HG03097 (cell line): ENCODE results near the gene RNASE4.

Experiments used
- ATAC-seq: cut with Tn5 transposase; IDR thresholded peaks from one replicate; pipeline ENCODE4 v1.9.1; 2021; ENCODE audit not compliant: unreplicated experiment, low FRiP score

The RNASE4 gene

DNA sequence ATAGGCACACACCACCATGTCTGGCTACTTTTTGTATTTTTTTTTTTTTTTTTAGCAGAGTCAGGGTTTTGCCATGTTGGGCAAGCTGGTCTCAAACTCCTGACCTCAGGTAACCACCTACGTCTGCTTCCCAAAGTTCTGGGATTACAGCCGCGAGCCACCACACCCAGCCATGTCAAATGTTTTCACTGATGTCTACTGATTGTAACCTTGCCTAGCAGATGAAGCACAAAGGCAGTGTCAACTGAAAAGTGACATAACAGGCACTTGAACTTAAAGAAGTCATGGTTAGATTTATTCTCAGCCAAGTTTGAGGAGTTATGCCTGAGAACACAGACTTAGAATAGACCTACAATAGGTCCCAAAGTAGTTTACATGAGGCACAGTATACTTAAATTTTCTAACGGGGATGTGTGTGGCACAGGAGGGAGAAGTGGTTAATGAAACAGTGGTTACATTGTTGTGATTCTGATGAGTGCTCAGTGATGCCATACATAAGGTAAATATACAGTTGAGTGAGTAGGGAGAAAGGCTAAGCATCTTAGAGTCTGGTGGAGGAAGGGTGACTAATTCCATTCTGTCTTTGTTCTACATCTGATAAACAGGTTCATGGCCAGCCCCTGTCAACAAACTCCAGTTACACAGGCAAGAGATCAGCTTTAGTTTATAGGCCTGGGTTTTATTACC lies 12.6 kb upstream of the RNASE4 start:
- ATAC-seq = no peak

DNA sequence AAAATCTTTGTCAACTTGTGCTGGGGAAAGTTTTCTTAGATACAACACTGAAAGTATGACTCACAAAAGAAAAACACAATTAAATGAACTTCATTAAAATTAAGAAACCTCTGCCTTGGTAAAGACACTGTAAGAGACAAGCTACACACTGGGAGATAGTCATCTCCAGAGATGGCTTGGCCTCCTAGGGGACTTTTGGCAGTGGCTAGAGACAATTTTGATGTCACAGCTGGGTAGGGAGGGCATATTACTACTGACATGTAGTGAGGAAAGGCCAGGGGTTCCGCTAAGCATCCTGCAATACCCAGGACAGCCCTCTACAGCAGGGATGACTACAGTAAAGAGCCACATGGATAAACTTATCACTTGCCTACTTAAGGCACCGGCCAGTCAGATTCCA lies 8.7 kb upstream of the RNASE4 start:
- no peak for ATAC-seq

DNA sequence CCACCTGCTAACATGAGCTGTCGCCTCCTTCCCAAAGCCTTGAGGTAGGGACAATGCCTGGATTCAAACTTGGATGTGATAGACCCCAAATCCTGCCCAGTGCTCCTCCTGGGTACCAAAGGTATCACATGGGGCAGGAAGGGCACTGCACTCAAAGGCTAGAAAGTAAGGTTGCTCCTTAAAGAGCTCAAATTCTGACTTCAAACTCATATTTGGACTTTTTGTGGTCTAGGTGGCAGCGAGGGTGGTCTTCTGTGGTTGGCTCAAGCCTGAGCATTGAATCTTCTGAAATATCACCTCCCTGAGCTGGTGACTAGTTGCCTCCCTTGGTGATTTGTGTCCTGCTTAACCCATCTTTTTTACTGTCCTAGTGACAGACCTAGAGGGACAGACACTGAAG lies 8.3 kb upstream of the RNASE4 start:
- ATAC-seq = no peak

DNA sequence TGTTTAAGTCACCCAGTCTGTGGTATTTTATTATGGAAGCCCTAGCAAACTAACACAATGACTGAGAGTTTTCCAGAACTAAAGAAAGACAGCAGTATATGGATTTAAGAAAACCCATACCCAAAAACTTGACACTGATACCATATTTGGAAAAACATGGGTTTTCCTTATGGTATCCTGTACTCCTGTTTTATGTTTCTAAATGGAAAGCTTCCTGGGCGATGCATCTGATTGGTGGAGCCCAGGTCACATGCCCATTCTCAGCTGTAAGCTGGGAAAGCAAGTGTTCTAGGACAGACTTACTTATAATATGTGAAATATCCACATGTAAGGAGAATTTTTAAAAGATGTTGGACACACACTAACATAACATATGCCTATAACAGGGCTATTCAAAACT lies 4.5 kb upstream of the RNASE4 start:
- ATAC-seq = no peak

DNA sequence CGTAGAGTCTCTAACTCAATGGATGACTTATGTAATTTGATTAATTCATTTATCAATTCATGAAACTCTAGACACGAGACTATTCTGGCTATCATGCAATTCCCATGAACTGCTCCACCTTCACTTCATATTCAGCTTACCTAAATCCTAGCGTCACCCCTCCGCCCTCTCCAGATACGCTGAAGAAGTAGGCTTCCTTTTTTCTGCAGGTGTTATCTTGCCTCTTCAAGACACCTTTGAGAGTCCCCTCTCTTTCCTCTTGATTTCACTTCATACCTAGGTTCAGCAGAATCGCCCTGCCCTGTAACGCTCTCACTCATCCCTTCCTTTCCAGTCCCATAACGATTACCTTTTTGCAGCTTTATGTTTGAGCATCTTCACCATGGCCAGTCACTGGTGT lies 4.0 kb upstream of the RNASE4 start:
- ATAC-seq = no peak

DNA sequence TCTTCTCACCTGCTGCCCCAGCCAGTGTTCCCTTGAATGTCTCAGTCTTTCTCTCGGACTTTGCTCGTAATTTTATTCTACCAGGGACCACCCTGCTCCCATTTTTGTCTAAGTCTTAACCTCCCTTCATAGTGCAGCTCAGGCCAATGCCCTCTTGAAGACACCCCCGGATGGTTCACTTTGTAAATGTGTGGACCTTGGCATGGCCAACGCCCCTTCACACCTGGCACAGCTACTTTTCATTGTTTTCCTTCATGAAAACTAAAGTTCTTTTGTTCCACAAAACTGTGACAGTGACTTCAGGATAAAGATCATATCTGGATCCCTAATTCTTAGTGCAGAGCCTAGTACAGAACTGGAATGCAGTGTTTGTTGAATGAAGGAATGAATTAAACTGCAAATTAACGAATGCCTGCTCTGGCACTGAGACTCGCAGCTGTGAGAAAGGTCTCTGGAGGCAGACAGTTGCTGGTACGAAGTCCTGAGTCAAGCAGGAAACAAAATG lies 3.5 kb upstream of the RNASE4 start:
- ATAC-seq = peak; percentile 25

DNA sequence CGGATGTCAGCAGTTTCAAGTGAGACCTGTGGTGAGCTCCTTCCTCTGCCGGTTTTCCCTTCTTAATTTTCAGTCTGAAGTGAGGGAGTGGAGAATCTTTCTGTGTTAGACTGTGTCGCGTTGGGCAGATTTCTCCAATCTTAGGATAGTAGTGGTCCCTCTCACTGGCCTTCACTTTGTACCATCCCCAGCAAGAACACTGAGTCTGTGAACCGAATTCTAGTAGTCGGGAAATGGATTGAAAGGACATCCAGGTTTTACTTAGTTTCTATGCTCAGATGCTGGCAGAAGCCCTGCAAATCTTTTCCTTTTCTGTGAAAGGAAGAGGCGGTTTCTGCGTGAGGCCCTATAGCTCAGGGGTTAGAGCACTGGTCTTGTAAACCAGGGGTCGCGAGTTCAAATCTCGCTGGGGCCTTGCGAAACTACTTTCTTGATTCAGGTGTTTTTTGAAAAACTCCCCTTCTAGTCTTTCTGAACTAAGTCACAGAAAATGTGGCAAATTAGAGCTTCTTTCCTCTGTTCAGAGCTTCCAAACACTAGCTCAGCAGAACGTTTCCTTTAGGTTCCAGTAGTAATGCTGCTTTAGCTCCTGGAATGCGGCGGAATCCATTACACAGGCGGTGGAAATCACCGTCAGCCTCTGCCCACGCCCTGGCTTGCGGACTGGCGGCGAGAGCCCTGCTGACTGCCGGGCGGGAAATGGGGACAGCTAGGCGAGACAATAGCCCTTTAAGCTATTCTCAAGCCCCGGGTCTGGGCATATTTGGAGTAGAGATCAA lies 2.8 kb upstream of the RNASE4 start:
- ATAC-seq = peak; percentile 28

DNA sequence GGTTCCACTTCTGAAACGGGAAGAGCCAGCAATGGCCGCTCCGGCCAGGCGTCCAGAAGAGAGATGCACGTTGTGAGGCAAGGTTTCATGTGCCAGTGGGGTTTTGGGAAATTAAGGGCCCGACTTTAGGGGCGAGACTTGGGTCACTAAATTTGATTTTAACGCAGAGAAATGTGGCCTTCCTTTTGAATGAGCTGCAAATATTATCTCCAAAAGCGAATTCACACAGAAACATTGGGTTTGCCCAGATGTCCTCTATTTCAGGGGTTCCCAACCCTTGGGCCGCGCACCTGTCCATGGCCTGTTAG lies 2.3 kb upstream of the RNASE4 start:
- ATAC-seq = no peak

DNA sequence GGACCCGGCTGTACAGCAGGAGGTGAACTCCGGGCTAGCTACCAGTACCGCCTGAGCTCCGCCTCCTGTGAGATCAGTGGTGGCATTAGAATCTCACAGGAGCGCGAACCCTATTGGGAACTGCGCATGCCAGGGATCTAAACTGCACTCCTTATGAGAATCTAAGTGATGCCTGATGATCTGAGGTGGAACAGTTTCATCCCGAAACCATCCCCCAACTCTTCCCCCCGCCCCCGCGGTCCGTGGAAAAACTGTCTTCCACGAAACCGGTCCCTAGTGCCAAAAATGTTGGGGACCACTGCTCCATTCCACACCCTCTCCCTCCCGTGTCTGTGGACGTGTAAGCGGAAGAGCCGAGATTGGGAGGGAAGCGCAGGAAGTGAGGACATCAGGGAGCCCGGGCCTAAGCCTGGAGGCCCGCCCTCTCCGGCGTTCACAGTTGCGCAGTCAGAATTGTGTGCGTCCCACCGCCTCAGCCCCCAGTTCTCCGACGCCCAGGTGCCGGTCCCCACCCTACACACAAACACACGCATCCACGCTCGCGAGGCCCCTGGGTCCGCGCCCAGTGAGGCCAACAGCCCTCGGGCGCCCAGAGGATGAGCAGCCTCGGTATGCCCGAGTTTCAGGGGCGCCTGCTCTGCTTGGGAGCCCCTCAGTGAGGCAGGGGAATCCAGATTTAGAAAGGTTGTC lies 1.8 kb upstream of the RNASE4 start:
- peak; percentile 38 for ATAC-seq

DNA sequence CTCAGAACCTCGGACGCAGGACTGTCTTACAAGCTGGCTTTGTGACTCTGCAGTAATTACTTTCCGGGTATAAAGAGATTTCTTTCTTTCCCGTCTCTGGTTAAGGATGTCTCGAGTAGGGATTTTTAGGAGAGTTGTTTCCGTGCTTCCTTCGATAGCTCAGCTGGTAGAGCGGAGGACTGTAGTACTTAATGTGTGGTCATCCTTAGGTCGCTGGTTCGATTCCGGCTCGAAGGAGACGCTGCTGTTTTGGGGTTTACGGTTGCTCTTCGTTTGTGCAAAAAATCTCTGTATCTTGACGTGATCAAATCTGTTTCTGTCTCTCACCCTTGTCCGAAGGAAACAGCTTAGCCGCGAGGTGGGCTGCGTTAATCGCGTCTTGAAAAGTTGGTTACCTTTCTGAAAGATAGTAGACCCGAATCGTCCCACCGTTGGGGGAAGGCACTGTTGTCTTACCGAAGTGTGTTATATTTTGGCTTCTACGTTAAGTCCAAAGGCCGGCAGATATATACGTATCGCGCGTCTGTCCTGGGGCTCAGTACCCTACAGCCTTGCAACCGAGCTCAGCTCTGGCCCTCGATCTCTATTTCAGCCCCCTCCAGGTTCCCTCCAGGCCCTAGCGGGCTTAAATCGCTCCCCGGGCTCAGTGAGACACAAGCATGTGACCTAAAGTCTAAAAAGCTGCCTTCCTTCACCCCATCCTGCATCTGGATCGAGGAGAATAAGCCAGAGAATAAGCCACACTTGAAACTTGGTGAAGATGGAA lies 1.1 kb upstream of the RNASE4 start:
- peak; percentile 15 for ATAC-seq

DNA sequence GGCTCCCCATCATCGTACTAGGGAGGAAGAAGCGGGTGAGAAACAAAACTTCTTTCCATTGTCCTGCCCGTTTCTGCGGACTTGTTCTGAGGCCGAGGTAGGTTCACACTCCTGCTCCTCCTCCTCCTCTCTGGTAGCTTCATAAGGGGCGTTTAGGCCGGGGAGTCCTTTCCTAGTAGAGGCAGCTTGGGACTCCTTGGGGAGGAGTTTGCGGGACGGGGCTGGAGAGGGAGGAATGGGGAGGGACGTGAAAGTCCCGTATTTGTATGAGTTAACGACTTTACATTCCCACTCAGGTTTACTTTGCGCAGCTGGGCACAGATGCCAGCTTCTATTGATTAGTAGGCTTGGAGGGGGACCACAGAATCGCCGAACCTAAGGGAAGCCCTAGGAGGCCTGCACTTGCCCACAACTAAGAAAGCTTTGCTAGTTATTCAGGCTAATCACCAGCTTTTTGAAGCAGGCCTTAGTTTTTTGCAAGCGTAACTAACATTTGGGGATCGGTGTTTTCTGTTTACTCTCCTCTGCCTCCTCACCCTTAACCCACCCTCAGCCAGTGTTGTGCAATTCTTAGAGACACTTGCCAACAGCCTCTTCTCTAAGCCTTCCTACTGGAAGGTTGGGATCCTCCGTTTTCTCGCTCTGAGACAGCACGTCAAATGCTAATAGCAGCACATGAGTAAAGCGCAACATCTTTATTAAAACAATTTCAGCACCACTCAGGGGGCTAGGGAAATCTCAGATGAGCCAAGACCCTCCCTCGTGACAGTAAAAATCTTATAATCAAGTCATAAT lies 499 bp downstream of the RNASE4 start:
- no peak for ATAC-seq

DNA sequence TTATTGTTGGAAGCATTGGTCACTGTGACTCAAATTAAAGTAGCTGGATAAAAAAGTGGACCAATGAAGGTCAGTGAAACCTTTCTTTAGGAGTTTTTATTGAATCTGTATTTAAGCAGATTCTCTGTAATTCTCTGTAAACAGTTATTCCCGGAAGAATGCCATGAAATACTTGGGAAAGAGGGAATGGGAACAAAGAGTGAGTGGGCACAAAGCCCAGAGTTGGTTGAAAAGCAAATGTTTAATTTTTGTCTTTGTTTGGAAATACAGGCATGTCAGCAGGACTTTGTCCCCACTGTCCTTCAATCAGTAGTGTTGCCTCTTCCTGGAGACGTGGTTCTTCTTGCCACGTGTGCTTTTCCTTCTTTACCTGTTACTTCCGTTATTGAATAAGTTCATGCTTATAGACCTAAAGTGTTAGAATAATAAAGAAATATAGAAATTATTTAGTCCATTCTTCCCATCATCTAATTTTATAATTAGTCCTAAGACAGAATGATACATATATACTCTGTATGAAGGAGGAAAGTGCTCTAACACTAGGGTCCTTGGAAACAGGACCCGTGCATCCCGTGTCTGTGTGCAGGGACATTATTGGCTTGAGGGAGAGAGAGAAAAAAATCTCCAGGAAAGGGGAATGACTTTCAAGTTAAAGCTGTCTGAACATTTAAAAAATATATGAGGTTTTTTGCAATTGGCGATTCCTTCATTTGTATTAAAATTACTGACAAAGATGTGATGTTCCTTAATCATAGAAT lies 2.2 kb downstream of the RNASE4 start:
- ATAC-seq = no peak

DNA sequence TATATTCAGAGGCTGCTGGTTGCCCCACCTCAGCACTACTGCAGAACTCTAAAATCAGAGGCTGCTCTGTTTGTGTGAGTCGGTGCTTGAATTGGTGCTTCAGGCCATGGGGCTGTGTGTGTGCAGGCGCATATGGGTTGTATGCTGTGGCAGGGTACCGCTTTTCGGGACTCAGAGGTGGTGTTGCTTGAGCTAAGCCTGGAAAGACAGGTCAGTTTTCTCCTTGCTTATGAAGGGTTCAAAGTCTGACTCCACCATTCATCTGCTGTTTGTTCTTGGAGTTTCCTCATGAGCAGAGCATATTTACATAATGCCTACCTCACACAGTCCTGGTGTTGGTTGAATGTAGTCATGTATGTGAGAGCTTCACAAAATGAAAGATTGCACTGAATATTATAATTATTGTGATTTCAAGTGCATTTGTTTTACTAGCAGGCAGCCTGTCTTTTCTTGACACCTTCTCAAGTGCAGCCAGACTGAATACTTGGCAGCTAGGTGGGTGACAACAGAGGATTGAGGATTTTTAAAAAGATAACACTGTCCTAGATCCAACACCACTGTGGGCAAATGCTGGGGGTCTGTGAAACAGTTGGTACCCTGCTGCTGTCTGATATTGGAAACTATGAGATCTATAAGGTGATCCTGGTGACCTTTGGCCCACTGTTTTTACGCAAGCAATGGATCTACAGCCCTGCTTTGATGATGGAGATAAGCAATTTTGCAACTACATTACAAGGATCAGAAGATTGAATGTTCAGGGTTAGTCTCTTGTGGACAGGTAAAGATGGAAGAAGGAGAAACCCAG lies 3.2 kb downstream of the RNASE4 start:
- ATAC-seq = no peak

DNA sequence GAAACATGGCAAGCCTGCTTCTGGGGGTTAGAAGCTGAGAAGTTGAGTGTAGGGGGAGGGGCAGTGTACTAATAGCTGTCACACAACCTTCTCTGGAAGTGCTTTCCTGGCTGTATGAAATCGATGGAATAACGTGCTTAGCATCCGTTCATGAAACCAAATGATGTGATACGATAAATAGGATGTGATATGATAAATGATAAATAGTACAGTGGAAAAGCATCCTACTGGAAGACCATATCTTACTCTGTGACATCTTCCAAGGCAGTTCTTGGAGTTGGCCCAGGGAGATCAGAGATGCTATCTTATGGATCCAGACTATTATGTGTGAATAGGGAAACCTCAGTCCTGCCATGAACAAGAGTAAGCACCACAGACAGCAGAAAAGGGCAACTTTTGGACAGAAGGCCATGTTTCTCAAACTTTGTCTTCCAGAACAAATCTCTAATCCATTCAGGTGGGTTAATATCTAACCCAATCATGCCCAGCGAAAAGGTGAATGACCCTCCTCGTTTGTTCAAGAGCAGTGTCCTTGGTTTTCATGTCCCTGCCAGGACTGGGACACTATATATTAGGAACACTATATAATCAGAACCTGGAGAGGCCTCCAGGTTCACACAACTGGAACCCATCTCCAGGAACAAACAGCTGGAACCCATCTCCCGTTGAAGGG lies 3.9 kb downstream of the RNASE4 start, which contains the start of gene ANG:
Gene ANG, plus strand, starts transcription at position 598 of the 673 bp plus-strand sequence. CDS start 4,801 bp downstream, outside the sequence.
- no peak for ATAC-seq

DNA sequence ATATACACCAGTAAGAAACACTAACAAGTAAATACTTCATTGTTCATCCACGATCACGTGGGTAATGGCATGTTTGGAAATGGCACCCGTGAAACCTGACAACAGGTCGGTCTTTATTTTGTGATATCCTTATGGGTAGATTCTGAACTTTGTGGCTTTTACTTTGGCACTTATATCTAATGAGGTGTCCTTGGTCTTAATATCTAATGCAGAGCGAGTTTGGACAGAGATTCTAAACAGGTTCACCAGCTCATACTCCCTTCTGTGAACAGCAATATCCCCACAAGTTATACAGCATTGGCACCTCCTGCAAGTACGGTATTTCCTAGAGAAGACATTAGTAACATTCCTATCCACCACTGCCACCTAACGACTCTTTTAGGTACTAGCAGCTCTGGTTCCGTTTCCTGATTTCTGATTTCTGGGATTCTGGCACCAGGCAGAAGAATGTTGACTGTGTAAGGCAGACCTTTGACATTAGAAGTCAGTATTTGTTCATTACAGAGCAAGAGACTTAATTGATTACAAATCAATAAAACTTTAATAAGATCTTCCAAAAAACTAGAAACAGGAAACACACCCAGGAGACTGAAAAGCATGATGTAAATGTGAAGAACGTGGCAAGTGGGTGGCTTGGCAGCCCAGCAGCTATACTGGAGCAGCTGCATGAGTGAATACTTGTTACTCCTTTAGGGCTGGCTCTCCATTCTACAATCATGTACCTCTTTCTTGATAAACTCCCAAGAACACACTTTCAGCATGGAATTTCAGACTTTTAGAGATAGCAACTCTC lies 6.7 kb downstream of the RNASE4 start:
- ATAC-seq = peak; percentile 58

DNA sequence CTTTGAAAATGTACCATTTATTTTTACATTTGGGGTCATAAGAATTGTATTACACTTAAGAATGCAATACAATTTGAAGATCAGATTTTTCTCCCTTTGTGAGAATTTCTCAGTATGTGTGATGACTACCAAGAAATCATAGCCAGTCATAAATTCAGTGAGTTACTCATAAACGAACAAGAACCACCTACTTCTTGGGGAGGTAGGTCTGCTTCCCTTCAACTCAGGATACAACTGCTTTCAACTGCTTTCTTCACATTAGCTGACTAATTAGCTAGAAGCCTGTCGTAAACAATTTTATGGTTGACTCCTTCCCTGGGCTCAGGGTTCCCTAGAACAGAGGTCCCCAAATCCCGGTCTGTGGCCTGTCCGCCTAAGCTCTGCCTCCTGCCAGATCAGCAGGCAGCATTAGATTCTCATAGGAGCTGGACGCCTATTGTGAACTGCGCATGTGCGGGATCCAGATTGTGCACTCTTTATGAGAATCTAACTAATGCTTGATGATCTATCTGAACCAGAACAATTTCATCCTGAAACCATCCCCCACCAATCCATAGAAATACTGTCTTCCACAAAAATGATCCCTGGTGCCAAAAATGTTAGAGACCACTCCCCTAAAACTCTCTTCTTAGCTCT lies 7.9 kb downstream of the RNASE4 start:
- no peak for ATAC-seq

DNA sequence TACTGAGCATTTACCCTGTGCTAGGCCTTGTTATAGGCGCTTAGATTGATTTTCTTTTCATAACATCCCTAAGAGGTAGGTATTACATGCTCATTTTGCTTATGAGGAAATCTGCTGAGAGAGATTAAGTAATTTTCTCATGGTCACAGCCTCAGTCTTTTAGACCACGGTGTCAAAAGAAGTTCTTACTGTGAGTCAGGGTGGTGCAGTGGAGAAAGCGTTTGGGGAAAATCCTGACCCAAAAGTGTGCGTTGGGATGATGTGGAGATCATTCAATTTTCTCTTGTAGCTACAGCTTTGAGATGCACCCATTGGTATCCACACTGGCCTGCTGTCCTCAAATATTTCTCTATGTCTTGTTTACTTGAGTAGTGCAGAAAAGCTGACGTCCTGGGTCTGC lies 12.4 kb downstream of the RNASE4 start:
- no peak for ATAC-seq
